Astrocyte of the cerebellum (primary cell): ENCODE results near the gene PLPPR3.
A peak's percentile ranks its signal among the peaks of the same experiment; 100 is the strongest.
"Not testable (repeated sequence)": the region's sequence is repeated elsewhere in the genome, so short reads cannot be mapped to it uniquely, and the experiment has no call there.

Source experiments
- DNase-seq: peaks from one replicate; pipeline ENCODE4 v3.0.0-alpha.2; 2011; ENCODE audit warnings: low read depth
- H3K4me3 ChIP-seq: 2 replicates; pipeline ENCODE4 v1.5.1; 2011; ENCODE audit warnings: mild to moderate bottlenecking, low read depth, low read length, moderate library complexity
- CTCF ChIP-seq: IDR thresholded peaks from 2 replicates; pipeline ENCODE4 v1.5.1; 2012; ENCODE audit warnings: low read length, low read depth, moderate library complexity, mild to moderate bottlenecking; ENCODE audit errors: missing control alignments
- in situ Hi-C: cut with HindIII; loops from 2 replicates; pipeline ENCODE4 v1.10.0; 2017; ENCODE audit warnings: low sequenced_read_pairs

Gene PLPPR3

GRCh38 chr19:861141-861755 is 39.5 kb upstream of the PLPPR3 start:
- in situ Hi-C loops, result no loop called here
- DNase-seq, result no peak
- TF ChIP-seq CTCF, result no peak
- no peak overlapping the region for H3K4me3 ChIP-seq

- in situ Hi-C loops, result no loop called here
- DNase-seq, result no peak
- no peak for TF ChIP-seq CTCF
- H3K4me3 ChIP-seq, result peak within 1 kb of the TSS; percentile 32
Measured at GRCh38 chr19:858868-859843, 37.4 kb upstream of the PLPPR3 start, which contains the start of gene CFD. Gene CFD (plus strand): TSS chr19:859664. CDS start chr19:859690, 26 bp downstream.

- no peak for DNase-seq
- in situ Hi-C loops, result no loop called here
- TF ChIP-seq CTCF, result no peak
- H3K4me3 ChIP-seq, result no peak overlapping the region
Measured at GRCh38 chr19:858284-858683, 36.5 kb upstream of the PLPPR3 start.

GRCh38 chr19:855566-856120 is 33.9 kb upstream of the PLPPR3 start:
- in situ Hi-C loops, result no loop called here
- no peak for DNase-seq
- H3K4me3 ChIP-seq, result no peak overlapping the region
- TF ChIP-seq CTCF, result no peak

- H3K4me3 ChIP-seq, result no peak overlapping the region
- in situ Hi-C loops, result no loop called here
- TF ChIP-seq CTCF, result no peak
- no peak for DNase-seq
Measured at GRCh38 chr19:855142-855541, 33.4 kb upstream of the PLPPR3 start.

- no peak for DNase-seq
- in situ Hi-C loops, result no loop called here
- no peak for TF ChIP-seq CTCF
- H3K4me3 ChIP-seq, result no peak overlapping the region
Measured at GRCh38 chr19:854549-854948, 32.8 kb upstream of the PLPPR3 start.

- in situ Hi-C loops, H3K4me3 ChIP-seq, DNase-seq: not testable (repeated sequence)
Measured at GRCh38 chr19:853614-854220, 32.0 kb upstream of the PLPPR3 start.
